IPS DF 6.9 (cell line): ENCODE measurements around the gene MED31.

ENCODE experiments used
- DNase-seq: peaks from one replicate; pipeline ENCODE4 v3.0.0-alpha.2; 2013; ENCODE audit warnings: low read depth, low spot score
- H3K27ac ChIP-seq: one replicate; pipeline ENCODE4 v1.5.1; 2013; ENCODE audit warnings: low read length, control low read depth
- H3K27me3 ChIP-seq: 2 replicates; pipeline ENCODE4 v1.6.1; 2013; ENCODE audit warnings: mild to moderate bottlenecking, low read length; ENCODE audit not compliant: control insufficient read depth, insufficient read depth
- H3K36me3 ChIP-seq: 2 replicates; pipeline ENCODE4 v1.6.1; 2013; ENCODE audit warnings: low read length; ENCODE audit not compliant: control insufficient read depth, insufficient read depth
- H3K4me1 ChIP-seq: 2 replicates; pipeline ENCODE4 v1.6.1; 2013; ENCODE audit warnings: low read length; ENCODE audit not compliant: control insufficient read depth, insufficient read depth
- H3K4me3 ChIP-seq: 2 replicates; pipeline ENCODE4 v1.5.1; 2013; ENCODE audit warnings: mild to moderate bottlenecking, low read length
- H3K9me3 ChIP-seq: 2 replicates; pipeline ENCODE4 v1.6.1; 2013; ENCODE audit warnings: low read length, inconsistent platforms; ENCODE audit not compliant: control insufficient read depth, insufficient read depth
- WGBS: extraction: QIAGEN DNeasy Blood & Tissue Kit; methylation state at CpG from one replicate; pipeline ENCODE4 v1.1.7; 2013; ENCODE audit warnings: mixed read lengths, missing lambda C conversion rate; ENCODE audit not compliant: insufficient read length, insufficient coverage; 5-methylcytosine and 5-hydroxymethylcytosine counted together

The MED31 gene

GRCh38 chr17:6677946-6678345 is 26.5 kb upstream of the MED31 start:
- Histone ChIP-seq H3K27ac (no peak overlapping the region), H3K9me3 (no peaks in the 10 kb centered on the region), H3K4me3 (no peak overlapping the region), H3K4me1 (no peaks in the 10 kb centered on the region), H3K27me3 (no peaks in the 10 kb centered on the region), H3K36me3 (no peaks in the 10 kb centered on the region)
- DNase-seq = no peak
- WGBS = no CpG with 5 or more reads among the region's 7 CpGs

- Histone ChIP-seq H3K9me3 (no peaks in the 10 kb centered on the region), H3K4me3 (no peak overlapping the region), H3K27ac (no peak overlapping the region), H3K4me1 (no peaks in the 10 kb centered on the region), H3K36me3 (no peaks in the 10 kb centered on the region), H3K27me3 (no peaks in the 10 kb centered on the region)
- WGBS = no CpG with 5 or more reads among the region's 16 CpGs
- DNase-seq = no peak
These were observed 25.9 kb upstream of the MED31 start for GRCh38 chr17:6677158-6677831.

- no peak overlapping the region for H3K4me3 ChIP-seq
- no peaks in the 10 kb centered on the region for H3K4me1 ChIP-seq
- no peaks in the 10 kb centered on the region for H3K27me3 ChIP-seq
- no peak for DNase-seq
- no peak overlapping the region for H3K27ac ChIP-seq
- no CpG with 5 or more reads among the region's 6 CpGs for WGBS
- H3K9me3 ChIP-seq = no peaks in the 10 kb centered on the region
- no peaks in the 10 kb centered on the region for H3K36me3 ChIP-seq
These were observed 25.4 kb upstream of the MED31 start for GRCh38 chr17:6676802-6677157.

DNA sequence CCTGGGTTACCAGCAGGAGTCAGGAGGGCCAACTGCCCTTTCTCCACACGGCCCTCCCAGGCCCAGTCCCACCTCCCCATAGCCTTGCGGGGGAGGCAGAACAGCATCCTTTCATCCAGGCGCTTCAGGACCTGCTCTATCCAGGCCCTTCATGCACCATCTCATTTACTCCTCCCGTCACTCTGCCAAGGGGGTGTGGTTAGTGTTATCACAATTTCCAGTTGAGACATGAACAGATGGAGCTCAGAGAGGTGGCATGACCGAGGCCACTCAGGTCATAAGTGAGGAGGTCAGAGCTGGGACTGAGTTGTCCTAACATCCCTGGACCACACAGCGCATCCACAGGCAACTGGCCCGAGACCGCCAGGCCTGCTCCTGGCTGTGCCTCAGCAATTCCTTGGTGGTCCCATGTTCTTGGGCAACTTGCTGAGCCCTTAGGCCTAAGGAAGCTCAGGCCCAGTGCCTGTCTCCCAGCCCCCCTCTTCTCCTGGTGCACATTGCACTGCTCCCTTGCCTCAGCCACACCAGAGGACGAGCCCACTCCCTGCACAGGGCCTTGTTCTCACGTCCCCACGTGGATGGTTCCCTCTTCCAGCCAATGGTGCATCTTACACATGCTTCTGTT is 23.9 kb upstream of the MED31 start:
- DNase-seq = no peak
- no peaks in the 10 kb centered on the region for H3K4me1 ChIP-seq
- no peaks in the 10 kb centered on the region for H3K9me3 ChIP-seq
- no CpG with 5 or more reads among the region's 11 CpGs for WGBS
- no peaks in the 10 kb centered on the region for H3K36me3 ChIP-seq
- no peak overlapping the region for H3K4me3 ChIP-seq
- no peak overlapping the region for H3K27ac ChIP-seq
- no peaks in the 10 kb centered on the region for H3K27me3 ChIP-seq

GRCh38 chr17:6674586-6674985 is 23.2 kb upstream of the MED31 start:
- no peaks in the 10 kb centered on the region for H3K4me1 ChIP-seq
- no peaks in the 10 kb centered on the region for H3K27me3 ChIP-seq
- no peak for DNase-seq
- no CpG with 5 or more reads among the region's 13 CpGs for WGBS
- no peak overlapping the region; the same call in 1 of the 2 replicates for H3K4me3 ChIP-seq
- no peak overlapping the region for H3K27ac ChIP-seq
- H3K36me3 ChIP-seq = no peaks in the 10 kb centered on the region
- H3K9me3 ChIP-seq = no peaks in the 10 kb centered on the region

- no peaks in the 10 kb centered on the region for H3K36me3 ChIP-seq
- no peak overlapping the region for H3K27ac ChIP-seq
- WGBS = no CpG with 5 or more reads among the region's 7 CpGs
- no peak overlapping the region for H3K4me3 ChIP-seq
- no peaks in the 10 kb centered on the region for H3K4me1 ChIP-seq
- H3K27me3 ChIP-seq = no peaks in the 10 kb centered on the region
- no peaks in the 10 kb centered on the region for H3K9me3 ChIP-seq
- DNase-seq = no peak
These were observed 20.0 kb upstream of the MED31 start for GRCh38 chr17:6671431-6671830.

- WGBS = no CpG with 5 or more reads among the region's 6 CpGs
- DNase-seq = no peak
These were observed 19.6 kb upstream of the MED31 start for GRCh38 chr17:6670999-6671398.

GRCh38 chr17:6670571-6670970 is 19.2 kb upstream of the MED31 start:
- Histone ChIP-seq H3K4me3 (no peak overlapping the region), H3K4me1 (no peaks in the 10 kb centered on the region), H3K27me3 (no peaks in the 10 kb centered on the region), H3K9me3 (no peaks in the 10 kb centered on the region), H3K27ac (no peak overlapping the region), H3K36me3 (no peaks in the 10 kb centered on the region)
- no CpG with 5 or more reads among the region's 8 CpGs for WGBS
- no peak for DNase-seq

More at GRCh38 chr17:6670999-6671398, 19.6 kb upstream of the MED31 start:
- H3K27me3 ChIP-seq = no peaks in the 10 kb centered on the region
- H3K4me1 ChIP-seq = no peaks in the 10 kb centered on the region
- H3K4me3 ChIP-seq = no peak overlapping the region
- no peaks in the 10 kb centered on the region for H3K9me3 ChIP-seq
- no peaks in the 10 kb centered on the region for H3K36me3 ChIP-seq
- H3K27ac ChIP-seq = no peak overlapping the region

DNA sequence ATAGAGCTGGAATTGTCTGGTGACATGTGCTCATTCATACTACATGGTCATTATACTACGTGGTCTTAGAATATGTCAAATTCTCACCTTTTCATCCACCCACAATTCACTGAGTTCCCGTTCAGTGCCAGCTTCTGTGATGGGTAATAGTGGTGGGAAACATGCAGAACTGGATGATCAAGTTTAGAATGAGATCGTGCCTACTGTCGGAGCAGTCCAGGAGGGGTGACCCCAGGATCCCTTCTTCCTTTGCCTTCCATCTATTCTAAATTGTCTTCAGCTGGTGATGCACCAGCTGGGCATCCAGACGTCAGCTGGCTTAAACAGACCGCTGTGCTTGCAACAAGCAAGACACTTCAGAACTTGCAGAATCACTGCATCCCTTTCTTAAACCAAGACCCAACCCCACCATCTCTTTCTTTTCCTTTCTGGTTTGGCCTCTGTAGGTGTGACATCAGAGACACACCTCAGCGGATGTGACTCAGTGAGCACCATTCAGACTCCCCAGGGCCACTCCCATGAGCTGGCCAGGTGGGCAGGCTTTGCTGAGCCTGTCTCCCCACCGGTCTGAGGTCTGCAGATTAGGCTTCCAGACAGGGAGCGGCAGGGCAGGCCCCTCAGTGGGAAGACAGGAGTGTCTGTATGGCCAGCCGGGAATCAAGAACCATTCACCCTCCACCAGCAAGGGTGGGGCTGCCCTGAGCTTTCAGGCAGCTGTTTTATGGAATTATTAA is 18.2 kb upstream of the MED31 start:
- DNase-seq = no peak
- Histone ChIP-seq H3K27ac (no peak overlapping the region), H3K4me3 (no peak overlapping the region), H3K27me3 (no peaks in the 10 kb centered on the region), H3K4me1 (no peaks in the 10 kb centered on the region), H3K36me3 (no peaks in the 10 kb centered on the region), H3K9me3 (no peaks in the 10 kb centered on the region)
- WGBS = no CpG with 5 or more reads among the region's 10 CpGs

GRCh38 chr17:6668727-6669425 is 17.5 kb upstream of the MED31 start:
- Histone ChIP-seq H3K4me1 (no peaks in the 10 kb centered on the region), H3K9me3 (no peaks in the 10 kb centered on the region), H3K27me3 (no peaks in the 10 kb centered on the region), H3K4me3 (no peak overlapping the region), H3K27ac (no peak overlapping the region), H3K36me3 (no peaks in the 10 kb centered on the region)
- DNase-seq = no peak
- WGBS = no CpG with 5 or more reads among the region's 14 CpGs
